OCI-LY1 (cell line): ENCODE measurements around the gene MYO5B.

Experiments
- EZH2 ChIP-seq: fragments of 200-600 bp; sonication (generic), shearing (Covaris generic); IDR thresholded peaks from 2 replicates; pipeline ENCODE4 v1.8.0; 2017; ENCODE audit warnings: borderline replicate concordance, mixed run types, mild to moderate bottlenecking, antibody characterized with exemption, low read length, moderate library complexity, mixed read lengths
- TF ChIP-seq, protein P1 (sequence below): fragments of 200-600 bp; sonication (generic), shearing (Covaris generic); IDR thresholded peaks from 2 replicates; pipeline ENCODE4 v1.5.1; 2017; ENCODE audit warnings: mild to moderate bottlenecking, antibody characterized with exemption, low read length, moderate library complexity, mixed read lengths

DNA sequence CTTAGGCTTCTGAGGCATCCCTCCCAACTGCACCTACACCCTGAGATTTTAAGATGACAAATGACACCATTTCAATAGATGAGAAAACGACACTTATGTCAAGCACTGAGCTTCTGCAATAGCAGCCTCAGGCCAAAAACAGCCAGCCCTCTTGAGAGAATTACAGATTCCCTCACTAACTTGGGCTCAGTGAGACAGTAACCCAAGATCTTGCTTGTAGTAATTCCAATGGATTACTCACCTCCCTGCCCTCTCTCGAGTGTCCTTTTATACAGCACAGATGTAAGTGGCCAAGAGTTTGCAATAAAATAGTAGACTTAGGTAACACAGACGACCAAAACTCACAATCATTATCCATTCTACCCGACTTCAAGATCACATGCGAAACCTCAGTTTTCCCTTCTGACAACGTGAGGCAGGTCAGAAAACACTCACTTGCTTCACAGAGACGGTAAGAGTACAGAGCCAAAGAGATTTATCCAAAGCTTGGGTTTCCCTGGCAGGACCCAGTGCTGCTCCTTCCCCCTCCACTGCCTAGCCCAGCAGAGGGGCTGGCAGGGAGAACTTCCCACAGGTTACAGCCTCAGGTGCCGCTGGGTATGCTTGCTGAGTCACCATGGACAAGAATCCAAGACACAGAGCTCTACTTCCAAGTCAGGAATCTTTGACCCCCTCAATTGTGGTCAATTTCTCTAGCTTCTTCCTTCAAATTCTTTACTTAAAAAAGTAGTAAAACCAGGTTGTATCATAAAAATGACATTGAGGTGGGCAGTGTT is 181.4 kb downstream of the MYO5B start:
- TF ChIP-seq, protein P1, sequence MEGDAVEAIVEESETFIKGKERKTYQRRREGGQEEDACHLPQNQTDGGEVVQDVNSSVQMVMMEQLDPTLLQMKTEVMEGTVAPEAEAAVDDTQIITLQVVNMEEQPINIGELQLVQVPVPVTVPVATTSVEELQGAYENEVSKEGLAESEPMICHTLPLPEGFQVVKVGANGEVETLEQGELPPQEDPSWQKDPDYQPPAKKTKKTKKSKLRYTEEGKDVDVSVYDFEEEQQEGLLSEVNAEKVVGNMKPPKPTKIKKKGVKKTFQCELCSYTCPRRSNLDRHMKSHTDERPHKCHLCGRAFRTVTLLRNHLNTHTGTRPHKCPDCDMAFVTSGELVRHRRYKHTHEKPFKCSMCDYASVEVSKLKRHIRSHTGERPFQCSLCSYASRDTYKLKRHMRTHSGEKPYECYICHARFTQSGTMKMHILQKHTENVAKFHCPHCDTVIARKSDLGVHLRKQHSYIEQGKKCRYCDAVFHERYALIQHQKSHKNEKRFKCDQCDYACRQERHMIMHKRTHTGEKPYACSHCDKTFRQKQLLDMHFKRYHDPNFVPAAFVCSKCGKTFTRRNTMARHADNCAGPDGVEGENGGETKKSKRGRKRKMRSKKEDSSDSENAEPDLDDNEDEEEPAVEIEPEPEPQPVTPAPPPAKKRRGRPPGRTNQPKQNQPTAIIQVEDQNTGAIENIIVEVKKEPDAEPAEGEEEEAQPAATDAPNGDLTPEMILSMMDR: no peak
- no peak for TF ChIP-seq EZH2
